ENCODE results near the gene COL24A1.
"Not testable (repeated sequence)": the region's sequence is repeated elsewhere in the genome, so short reads cannot be mapped to it uniquely, and the experiment has no call there.

COL24A1 gene

DNA sequence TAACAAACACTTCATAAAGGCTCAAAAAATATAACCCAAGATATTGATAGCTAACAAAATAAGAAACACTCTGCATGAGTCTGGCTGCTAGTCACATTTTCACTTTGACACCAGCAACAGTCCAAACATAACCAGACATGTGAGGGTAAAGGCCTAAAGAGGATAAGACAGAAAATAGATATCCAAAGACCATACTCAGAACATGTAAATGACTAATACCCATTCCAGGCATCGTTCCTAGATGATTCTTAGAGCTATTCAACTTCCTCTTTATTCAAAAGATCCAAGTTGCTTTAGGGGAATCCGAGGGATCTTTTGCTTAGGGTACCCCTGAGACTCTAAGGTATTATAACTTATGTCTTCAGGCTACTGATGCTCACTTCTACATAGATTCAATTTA is 5.1 kb downstream of the COL24A1 start:
- no peak for DNase-seq

DNA sequence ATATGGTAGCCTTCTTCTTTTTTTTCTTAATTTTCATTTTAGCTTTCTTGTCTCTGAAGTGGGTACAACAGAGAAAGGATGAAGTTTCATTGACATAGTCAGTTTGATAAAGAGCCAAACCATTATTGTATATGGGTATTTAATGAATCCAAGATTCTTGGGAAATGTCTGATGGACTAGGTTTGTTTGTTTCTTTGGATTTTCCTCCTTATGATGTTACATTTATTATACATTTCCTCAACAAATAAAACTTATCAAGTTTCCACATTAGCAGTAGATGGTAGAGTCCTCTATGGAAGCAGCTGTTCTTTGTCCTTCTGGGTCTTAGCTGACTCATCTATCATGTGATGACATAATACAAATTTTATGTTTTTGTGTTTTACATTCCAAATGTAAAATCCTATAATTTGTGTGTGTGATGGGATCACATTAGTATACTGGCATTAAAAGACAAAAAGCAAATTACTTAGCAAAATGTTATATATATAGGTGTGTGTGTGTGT is 6.0 kb downstream of the COL24A1 start:
- no peak for DNase-seq

DNA sequence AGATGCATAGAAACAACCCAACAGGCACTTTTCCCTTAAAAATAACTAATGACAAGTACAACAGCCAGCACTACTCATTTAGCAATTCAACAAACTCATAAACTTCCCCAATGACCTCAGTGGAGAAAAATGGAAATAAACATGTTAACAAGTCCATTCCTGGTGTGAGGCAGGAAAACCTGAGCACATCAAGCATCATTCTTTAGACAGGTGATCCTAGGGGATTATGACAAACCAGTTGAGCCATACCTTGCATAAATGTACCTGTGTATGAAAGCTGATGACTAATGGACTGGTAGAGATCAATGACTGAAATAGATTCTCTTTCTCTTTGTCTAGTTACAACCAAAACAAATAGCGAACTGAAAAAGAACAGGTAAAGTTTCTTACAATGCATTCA is 7.0 kb downstream of the COL24A1 start:
- no peak for DNase-seq

DNA sequence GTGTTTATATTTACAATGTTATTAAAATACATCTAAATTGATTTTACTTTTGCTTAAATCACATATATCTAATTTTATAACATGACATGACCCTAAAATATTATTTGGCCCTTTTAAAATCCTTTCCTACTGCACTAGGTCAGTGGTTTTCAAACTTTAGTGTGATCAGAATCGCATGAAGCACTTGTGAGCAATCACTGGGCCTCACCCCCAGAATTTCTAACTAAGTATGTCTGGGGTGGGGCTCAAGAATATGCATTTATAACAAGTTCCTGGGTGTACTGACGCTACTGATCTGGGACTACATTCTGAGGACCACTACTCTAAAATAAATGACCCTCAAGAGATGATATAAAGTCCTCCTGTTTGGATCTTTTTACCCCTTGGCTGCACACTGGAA is 8.8 kb downstream of the COL24A1 start:
- DNase-seq = no peak

DNA sequence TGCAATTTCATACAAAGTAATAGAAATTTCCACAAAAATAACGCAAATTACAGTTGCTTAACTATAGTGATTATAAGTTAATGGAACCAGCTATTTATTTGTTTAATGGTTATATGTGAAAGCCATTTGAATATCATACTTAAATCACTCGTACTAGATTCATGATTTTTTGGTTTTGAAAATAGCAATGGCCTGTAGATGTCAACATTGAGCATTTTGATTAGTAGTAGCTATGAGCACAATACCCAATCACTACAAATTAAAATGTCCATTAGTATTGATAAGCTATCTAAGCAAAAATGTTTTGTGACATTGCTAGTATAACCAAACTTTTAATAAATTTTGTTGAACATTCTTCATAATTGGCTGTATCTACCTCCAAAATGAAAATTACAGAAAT is 10.0 kb downstream of the COL24A1 start:
- no peak for DNase-seq

DNA sequence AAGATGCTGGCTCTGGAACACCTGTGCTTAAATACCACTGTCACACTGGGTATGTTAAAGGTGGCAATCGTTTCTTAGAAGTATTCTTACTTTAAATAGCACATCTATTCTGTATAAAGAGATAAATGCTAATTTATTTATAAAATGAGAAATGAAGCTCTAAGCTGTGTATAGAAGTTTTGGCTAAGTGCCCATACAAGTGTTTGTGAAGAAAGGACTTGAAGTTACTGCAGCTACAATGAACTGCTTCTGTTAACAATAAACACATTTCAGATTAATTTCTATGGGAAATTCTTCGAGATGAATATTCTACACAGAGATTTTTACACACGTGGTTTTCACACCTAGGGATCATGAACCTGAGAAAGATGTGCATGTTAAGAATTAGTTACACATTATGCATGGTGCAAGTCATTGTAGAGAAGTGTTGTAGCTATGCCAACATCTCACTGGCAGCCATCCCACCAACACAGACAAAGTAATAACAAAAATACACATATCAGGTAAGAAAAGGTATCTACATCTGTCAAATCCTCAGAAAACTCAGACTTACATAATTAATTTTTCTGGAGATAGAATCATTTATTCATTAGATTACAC is 16.2 kb downstream of the COL24A1 start:
- DNase-seq = no peak

DNA sequence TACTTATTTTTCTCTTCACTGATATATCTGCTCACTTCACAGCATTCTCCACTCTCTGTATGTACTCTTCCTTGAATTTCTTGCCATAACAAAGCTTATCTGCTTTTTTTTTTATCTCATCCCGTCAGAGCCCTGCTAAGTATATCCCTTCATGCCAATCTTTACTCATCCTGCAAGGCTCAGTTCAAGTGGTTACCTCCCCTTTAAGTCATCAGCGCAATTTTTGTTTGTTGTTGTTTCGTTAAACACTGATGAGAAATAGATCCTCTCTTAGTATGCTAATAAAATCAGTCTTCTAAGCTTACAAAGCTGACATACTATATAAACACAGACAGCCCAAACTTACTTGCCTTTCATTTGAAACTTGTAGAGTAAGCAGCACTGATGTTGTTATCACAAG is 17.8 kb downstream of the COL24A1 start:
- DNase-seq = no peak

DNA sequence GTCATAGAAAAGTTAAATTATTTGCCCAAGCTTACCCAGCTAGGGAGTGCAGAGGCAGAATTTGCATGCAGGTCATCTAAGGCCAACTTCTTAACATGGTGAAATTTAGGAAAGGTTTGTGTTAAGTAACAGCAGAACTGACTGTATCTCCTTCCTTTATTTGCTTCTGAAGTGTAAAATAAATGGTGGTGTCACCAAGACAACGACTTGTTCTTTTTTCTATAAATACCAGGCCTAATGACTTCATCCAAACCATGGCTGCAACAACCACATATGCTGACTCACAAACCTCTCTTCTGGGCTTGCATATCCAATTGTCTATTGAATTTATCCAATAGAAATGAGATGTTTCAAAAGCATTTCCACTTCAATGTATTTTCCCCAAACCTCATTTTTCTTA is 19.1 kb downstream of the COL24A1 start:
- no peak for DNase-seq

DNA sequence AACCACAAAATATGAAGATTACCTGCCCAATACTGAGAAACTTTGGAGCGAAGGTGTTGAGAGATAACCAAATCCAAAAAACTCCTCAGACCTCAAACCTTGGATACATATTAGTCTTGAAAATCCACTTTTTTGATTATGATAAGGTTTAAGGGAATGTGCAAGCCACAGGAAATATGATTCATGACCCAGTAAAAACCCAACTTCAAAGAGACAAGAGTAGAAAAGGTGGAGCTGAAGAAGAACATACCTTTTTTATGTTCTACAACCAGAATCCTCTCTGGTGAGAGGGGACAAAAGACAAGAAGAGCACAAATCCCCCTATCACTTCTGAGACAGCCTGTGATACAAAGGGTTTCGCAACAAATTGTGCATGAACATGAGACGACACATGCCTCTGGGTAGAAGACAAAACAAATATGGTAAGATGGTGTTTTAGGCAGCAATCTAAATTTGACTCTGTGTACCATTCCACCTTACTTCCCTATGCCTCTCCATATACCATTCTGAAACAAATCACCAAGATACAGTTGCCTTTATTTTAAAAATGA is 37.3 kb downstream of the COL24A1 start:
- DNase-seq = no peak

DNA sequence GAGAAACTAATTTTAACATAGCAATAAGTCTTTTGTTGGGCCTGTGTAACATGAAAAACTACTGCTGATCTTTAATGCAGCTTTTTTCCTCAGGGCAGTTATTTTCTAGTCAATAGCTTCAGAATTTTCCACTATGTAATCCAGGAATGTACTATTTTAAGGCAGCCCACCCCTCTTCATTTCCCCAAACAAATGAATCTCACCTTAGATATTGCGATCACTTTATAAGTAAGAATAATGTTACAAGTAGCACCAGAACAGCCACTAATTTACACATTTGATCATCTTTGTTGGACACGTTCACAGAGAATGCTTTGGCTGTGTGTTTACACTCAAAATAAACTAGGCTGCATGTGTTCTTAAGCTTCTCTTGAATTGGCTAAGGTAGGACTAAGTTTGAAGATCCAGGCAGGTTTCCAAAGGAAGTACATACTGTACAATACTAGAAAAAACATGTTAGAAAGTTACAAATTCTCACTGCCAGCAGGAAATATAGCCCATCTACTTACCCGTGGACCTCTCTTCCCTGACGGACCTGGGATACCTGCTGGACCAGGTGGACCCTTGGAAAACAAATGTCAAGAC is 41.7 kb downstream of the COL24A1 start:
- DNase-seq = no peak

DNA sequence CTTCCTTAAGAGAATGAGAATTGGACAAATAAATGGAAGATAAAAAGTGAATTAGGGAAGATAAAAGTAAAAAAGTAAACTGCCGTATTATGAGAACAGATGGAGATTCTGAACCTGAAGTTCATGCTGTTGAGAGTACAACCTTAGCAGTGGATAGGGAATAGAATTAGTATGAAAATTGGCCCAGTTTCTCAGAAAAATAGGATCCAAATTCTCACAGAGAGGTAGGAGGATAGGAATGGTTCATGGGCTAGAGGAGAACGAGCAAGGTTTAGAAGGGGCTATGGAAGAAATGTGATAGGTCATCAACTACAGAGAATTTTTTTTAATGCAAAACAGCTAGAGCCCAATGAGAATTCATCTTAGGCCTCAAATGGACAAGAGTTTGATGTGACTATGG is 42.3 kb downstream of the COL24A1 start:
- DNase-seq = no peak

DNA sequence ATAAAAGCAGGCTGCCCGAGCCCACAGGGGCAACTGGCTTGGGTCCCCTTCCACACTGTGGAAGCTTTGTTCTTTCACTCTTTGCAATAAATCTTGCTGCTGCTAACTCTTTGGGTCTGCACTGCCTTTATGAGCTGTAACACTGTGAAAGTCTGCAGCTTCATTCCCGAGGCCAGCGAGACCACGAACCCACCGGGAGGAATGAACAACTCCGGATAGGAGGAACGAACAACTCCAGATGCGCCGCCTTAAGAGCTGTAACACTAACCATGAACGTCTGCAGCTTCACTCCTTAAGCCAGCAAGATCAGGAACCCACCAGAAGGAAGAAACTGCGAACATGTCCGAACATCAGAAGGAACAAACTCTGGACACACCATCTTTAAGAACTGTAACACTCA is 45.0 kb downstream of the COL24A1 start:
- DNase-seq = not testable (repeated sequence)

DNA sequence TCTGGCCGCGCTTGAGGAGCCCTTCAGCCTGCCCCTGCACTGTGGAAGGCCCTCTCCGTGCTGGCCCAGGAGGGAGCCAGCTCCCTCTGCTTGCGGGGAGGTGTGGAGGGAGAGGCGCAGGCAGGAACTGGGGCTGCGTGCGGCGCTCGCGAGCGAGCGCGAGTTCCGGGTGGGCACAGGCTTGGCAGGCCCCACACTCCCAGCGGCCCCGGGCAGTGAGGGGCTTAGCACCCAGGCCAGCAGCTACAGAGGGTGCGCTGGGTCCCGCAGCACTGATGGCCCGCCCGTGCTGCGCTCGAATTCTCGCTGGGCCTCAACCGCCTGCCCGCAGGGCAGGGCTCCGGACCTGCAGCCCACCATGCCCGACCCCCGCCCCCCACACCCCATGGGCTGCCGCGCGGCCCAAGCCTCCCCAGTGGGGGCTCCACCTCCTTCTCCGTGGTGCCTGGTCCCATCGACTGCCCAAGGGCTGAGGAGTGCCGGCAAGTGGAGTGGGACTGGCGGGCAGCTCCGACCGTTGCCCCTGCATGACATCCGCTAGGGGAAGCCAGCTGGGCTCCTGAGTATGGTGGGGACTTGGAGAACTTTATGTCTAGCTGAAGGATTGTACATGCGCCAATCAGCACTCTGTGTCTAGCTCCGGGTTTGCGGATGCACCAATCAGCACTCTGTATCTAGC is 46.0 kb downstream of the COL24A1 start:
- no peak for DNase-seq

DNA sequence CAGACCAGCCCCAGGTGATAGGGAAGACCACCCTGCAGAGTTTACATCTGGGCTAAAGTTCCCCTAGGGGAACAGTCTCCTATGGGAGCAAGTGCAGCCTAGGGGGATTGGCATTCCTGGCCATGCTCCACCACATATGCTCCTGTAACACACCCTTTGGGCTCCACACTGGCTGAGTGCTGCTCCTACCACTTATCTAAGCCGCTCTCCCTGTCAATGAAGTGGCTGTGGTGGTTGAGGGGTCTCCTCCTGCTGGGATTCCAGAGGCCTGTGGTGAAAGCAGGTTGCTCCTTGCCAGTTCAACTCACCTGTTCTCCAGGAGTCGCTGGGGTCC is 51.1 kb downstream of the COL24A1 start:
- no peak for DNase-seq

DNA sequence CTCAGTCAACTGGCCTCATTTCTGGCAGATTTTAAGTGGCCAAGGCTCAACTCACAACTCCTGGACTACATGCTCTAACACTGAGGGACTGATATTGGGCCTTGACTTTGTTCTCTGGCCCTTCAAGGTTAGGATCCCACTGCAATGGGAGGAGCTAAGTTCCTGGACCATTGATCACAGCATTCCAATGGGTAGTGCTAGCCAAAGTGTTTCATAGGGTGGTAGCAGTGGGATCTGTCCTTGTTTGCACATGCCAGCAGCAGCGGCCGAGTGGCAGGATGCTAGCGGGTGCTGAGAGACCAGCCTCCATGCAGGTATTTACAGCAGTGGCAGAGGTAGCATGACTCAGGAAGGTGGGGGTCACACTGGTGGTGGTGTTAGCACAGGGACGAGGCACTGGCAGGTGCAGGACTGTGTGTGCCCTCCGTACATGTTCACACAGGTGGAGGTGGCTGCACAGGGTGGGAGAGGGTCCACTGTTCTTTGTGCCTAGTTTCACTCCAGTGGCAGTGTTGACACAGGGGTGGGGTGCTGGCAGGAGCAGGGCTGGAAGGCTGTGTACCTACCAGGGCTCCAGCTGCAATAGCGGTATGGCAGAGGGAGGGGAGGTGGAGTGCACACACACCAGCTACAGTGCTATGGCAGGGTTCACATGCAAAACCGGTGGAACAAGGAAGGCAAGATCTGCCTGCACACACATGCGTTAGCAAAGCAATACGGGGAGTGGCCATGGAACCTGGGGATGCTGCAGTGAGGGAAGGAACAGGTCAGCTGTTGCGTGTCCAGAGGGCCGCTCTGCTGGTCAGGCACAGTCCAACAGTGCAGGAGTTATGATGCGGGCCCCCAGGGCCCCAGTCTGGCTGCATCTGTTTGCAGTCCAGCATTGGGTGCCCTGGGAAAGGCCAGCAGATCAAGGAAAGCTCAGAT is 51.7 kb downstream of the COL24A1 start:
- no peak for DNase-seq

DNA sequence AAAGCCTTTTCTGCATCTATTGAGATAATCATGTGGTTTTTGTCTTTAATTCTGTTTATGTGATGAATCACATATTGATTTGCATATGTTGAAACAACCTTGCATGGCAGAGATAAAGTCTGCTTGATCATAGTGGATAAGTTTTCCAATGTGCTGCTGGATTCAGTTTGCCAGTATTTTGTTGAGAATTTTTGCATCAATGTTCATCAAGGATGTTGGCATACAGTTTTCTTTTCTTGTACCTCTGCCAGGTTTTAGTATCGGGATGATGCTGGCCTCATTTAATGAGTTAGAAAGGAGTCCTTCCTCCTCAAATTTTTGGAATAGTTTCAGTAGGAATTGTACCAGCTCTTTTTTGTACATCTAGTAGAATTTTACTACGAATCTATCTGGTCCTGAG is 55.0 kb downstream of the COL24A1 start:
- DNase-seq = no peak

DNA sequence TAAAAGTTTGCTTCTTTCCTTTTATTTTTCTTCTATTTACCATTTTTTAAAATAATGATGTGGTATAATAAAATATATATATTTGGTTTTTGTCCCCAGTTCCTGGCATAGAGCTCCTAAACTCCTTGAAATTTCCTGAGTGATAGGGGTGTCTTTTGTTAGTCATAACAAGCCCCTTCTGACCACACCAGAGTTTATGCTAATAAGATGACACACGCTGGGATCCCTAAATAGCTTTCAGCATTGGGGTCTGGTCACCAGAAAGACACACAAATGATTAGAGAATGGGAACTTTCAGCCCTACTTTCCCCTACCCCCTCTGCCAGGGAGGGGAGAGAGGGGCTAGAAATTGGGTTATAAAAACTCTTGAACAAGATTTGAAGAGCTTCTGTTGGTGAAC is 56.2 kb downstream of the COL24A1 start:
- no peak for DNase-seq

DNA sequence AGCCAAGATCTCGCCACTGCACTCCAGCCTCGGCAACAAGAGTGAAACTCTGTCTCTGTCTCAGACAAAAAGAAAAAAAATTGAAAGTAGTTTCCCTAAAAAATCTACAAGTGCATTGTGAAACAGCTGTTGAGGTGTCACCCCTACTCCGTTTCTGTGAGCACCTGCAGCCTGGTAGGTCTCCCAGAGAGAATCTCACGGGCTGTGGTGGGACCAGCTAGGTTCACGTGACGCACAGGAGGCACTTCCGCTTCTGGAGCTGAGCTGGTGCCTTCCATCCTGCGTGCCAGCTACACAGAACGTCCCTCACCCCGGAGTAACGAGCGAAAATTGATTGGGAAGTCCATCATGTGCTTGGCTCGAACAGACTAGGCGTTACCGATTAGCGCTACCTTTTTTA is 66.8 kb downstream of the COL24A1 start:
- DNase-seq = no peak

DNA sequence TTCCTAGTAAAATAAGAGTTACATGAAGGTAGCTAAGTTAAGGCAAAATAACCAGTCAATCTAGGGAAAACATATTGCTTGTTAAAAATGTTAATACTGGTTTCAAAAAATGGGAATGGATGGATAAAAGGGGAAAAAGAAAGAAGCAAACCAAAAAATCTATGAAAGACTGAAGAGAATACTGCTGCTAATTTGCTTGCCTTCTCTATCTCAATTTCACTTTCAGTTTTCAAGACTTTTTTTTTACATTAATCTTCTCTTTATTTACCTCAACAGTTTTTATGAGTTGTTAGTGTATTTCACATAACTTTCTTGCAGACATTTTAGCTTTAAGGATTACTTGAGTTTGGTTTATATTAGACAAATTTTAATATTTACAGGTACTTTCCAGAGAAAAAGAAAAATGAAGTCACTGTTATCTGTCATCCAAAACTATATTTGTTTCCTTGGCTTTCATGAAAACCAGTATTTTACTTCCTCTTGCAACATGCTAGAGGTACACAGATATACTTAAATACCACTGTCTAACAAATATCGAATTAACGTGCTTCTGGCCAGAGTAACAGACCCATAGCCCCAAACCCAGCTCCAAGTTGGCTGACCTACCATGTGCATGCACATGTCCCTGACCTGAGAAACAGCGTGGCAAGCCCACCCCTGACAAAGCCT is 70.7 kb downstream of the COL24A1 start:
- DNase-seq = no peak

DNA sequence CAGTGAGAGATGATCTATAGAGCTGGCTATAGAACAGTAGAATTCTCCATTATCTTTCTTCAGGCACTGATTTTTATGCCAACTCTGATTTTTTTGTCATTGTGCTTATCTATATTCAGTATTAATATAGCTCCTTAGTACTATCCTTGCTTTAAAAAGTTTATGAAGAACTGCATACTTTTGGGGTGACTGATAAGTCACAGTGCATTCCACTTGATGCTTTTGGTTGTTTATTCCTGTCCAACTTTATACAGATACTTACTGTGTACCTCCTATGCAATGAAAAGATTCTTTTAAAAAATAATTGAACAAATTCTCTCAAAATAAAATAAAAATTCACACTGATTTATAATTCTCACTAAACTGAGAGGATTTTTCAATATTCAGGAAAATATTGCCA is 71.6 kb downstream of the COL24A1 start:
- DNase-seq = no peak

DNA sequence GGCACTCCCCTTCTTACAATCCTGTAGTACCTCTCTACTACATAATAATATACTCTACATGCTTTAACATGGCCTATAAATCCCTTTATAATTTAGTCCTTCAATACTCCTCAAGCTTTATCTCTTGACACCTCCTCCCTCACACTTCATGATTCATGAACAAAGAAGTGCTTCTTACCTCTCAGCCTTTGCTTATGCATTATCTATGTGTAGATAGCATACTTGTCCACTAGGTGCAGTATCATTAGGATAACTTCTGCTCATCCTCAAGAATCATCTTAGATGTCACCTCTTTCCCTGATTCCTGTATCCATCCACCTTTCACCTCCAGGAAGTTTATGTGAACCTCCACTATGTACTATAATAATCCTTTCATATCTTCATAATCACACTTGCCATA is 74.4 kb downstream of the COL24A1 start:
- no peak for DNase-seq

DNA sequence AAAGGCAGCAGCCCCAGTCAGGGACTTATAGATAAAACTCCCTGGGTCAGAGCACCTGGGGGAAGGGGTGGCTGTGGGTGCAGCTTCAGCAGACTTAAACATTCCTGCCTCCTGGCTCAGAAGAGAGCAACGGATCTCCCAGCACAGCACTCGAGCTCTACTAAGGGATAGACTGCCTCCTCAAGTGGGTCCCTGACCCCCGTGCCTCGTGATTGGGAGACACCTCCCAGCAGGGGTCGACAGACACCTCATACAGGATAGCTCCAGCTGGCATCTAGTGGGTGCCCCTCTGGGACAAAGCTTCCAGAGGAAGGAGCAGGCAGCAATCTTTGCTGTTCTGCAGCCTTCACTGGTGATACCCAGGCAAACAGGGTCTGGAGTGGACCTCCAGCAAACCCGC is 84.1 kb downstream of the COL24A1 start:
- DNase-seq = not testable (repeated sequence)

DNA sequence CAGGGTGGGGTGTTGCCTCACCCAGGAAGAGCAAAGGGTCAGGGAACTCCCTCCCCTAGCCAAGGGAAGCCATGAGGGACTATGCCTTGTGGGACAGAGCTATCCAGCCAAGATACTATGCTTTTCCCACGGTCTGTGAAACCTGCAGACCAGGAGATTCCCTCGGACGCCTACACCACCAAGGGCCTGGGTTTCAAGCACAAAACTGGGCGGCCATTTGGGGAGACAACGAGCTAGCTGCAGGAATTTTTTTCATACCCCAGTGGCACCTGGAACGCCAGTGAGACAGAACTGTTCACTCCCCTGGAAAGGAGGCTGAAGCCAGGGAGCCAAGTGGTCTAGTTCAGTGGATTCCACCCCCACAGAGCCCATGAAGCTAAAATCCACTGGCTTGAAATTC is 84.7 kb downstream of the COL24A1 start:
- DNase-seq = not testable (repeated sequence)
